H7 (cell line): ENCODE results near the gene PRKCE. TPM values are rescaled to one million over a fixed set of nuclear protein-coding genes. Genes with fewer than 3 reads are reported as not detected.
"Not testable (repeated sequence)": the region's sequence is repeated elsewhere in the genome, so short reads cannot be mapped to it uniquely, and the experiment has no call there.

ENCODE experiments used
- DNase-seq: peaks from one replicate; pipeline ENCODE4 v3.0.0; 2012
- H3K27me3 ChIP-seq: 2 replicates; pipeline ENCODE4 v1.6.0; 2011; ENCODE audit warnings: mild to moderate bottlenecking, low read length; ENCODE audit not compliant: control insufficient read depth, insufficient read depth
- H3K36me3 ChIP-seq: replicated peaks from 2 replicates; pipeline ENCODE4 v1.5.1; 2011; ENCODE audit warnings: low read length; ENCODE audit not compliant: control insufficient read depth, insufficient read depth
- H3K4me3 ChIP-seq: 2 replicates; pipeline ENCODE4 v1.5.1; 2011; ENCODE audit warnings: low read depth, mild to moderate bottlenecking, control low read depth, low read length, moderate library complexity; ENCODE audit not compliant: insufficient read depth
- total RNA-seq: library from RNA; depleted of rRNA; stranded (reverse); fragments of >200 nt; shearing (Covaris generic); gene quantifications from 2 replicates; pipeline ENCODE4 v1.2.3, GENCODE V29; 2014

PRKCE gene
- total RNA-seq, 1 experiment from 2014 or later: 1.2 TPM

- no peaks in the 10 kb centered on the region for H3K36me3 ChIP-seq
- H3K27me3 ChIP-seq: no peaks in the 10 kb centered on the region; the same call in 1 of the 2 replicates
- DNase-seq: no peak
- H3K4me3 ChIP-seq: no peak overlapping the region
These were observed 59.0 kb downstream of the PRKCE start for GRCh38 chr2:45710468-45710867.

DNA sequence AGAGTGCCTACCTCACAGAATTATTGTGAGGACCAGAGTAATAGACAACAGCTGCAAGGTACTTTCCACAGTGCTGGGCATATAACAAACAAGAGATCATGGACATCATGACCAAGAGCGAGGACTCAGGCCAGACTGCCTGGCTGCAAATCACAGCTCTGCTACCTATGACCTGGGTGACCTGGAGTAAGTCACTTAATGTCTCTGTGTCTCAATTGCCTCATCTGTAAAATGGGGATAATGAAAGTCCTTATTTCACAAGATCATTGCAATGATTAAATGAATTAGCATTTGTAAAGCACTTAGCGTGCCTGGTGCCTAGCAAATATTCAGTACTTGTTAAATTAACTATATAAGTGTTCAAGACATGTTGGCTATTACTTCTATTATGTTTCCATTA lies 59.7 kb downstream of the PRKCE start:
- Histone ChIP-seq H3K27me3 (no peaks in the 10 kb centered on the region; the same call in 1 of the 2 replicates), H3K36me3 (no peaks in the 10 kb centered on the region), H3K4me3 (no peak overlapping the region)
- no peak for DNase-seq

DNA sequence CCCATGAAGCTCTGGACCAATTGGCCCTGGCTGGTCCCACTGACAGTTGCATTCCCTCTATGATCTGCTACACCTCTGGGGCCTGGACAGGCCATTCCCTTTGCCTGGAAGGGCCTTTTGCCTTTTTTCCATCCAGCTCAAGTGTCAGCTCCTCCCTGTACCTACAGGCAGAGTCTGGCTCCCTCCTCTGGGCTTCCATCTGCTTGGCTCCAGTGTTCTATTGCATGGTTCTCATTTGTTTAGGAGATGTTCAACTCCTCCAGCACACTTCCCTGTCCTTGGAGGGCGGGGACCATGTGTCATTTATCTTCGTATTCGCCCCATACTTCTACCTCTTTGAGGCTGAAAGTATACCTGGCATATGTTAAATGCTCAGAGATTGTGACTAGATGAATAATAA lies 61.1 kb downstream of the PRKCE start:
- Histone ChIP-seq H3K27me3 (no peaks in the 10 kb centered on the region), H3K4me3 (no peak overlapping the region), H3K36me3 (no peaks in the 10 kb centered on the region)
- DNase-seq: no peak

DNA sequence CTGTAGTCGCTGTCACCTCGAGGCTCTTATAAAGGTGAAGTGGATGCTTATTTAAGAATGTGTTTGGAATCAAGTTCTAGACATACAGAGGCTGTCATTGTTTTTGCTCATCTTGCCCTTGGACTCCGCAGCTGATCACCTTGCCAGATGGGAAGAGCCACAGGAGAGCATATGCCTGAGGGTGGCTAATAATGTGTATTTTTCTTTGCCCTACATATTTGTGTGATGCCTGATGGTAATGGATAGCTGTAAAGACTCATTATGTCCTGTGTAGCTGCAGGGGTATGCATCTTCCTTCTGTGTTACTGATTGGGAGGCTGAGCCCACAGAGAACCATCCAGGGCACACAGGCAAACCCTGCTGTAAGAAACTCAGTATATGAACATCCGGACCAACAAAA lies 61.7 kb downstream of the PRKCE start:
- Histone ChIP-seq H3K4me3 (no peak overlapping the region), H3K27me3 (no peaks in the 10 kb centered on the region), H3K36me3 (no peaks in the 10 kb centered on the region)
- DNase-seq: no peak

DNA sequence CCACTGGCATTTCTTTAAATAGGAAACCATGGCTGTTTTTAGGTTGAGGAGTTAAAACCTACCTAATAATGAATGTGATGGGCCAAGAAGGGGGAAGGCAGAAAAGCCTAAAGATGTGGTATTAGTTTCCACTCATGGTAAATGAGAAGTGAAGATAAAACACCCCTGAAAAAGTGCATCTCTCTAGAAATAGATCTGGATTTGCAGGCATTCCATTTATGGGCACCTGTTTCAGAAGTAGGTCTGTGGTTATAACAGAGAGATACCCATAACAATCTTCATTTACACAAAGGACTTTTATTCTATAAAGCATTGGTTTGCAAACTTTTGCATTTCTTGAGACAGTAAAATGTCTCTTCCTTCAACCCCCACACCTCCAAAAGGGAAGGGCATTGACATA lies 62.1 kb downstream of the PRKCE start:
- no peaks in the 10 kb centered on the region for H3K36me3 ChIP-seq
- H3K4me3 ChIP-seq: no peak overlapping the region
- H3K27me3 ChIP-seq: no peaks in the 10 kb centered on the region
- DNase-seq: no peak

- H3K4me3 ChIP-seq: no peak overlapping the region
- no peaks in the 10 kb centered on the region for H3K27me3 ChIP-seq
- no peak for DNase-seq
- no peaks in the 10 kb centered on the region for H3K36me3 ChIP-seq
These were observed 63.2 kb downstream of the PRKCE start for GRCh38 chr2:45714679-45715078.

GRCh38 chr2:45715601-45716379 lies 64.3 kb downstream of the PRKCE start:
- Histone ChIP-seq H3K4me3 (no peak overlapping the region), H3K36me3 (no peaks in the 10 kb centered on the region), H3K27me3 (no peaks in the 10 kb centered on the region)
- no peak for DNase-seq

GRCh38 chr2:45716432-45716831 lies 65.0 kb downstream of the PRKCE start:
- not testable (repeated sequence) for H3K27me3 ChIP-seq, H3K4me3 ChIP-seq, H3K36me3 ChIP-seq, DNase-seq

- Histone ChIP-seq H3K4me3 (no peak overlapping the region), H3K27me3 (no peaks in the 10 kb centered on the region), H3K36me3 (no peaks in the 10 kb centered on the region)
- no peak for DNase-seq
These were observed 65.4 kb downstream of the PRKCE start for GRCh38 chr2:45716915-45717314.

DNA sequence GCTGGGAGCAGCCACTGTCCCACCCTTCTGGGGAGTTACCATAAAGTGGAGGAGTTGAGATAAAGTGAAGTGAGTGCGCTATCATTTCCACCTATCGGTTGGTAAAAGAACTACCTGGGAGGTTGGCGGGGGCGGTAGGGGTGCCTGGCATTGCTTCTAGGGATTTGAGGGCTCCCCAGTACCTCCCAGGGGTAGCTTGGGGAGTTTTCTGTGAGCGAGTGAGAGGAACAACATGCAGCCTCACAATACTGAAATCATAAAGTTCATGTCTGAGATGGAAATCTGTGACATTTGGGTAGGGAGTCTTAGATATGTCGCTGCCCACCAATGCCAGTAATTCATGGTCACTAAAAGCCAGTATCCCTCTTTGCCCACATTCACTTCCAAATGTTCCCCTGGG lies 68.7 kb downstream of the PRKCE start:
- Histone ChIP-seq H3K4me3 (no peak overlapping the region), H3K36me3 (no peaks in the 10 kb centered on the region), H3K27me3 (no peaks in the 10 kb centered on the region)
- no peak for DNase-seq

- no peak for DNase-seq
- H3K4me3 ChIP-seq: no peak overlapping the region
- no peaks in the 10 kb centered on the region for H3K36me3 ChIP-seq
- H3K27me3 ChIP-seq: no peaks in the 10 kb centered on the region
These were observed 69.7 kb downstream of the PRKCE start for GRCh38 chr2:45721150-45721549.

- H3K36me3 ChIP-seq: no peaks in the 10 kb centered on the region
- no peak overlapping the region for H3K4me3 ChIP-seq
- H3K27me3 ChIP-seq: no peaks in the 10 kb centered on the region
- DNase-seq: no peak
These were observed 71.0 kb downstream of the PRKCE start for GRCh38 chr2:45722477-45722876.

- no peaks in the 10 kb centered on the region for H3K36me3 ChIP-seq
- no peaks in the 10 kb centered on the region for H3K27me3 ChIP-seq
- no peak for DNase-seq
- H3K4me3 ChIP-seq: no peak overlapping the region
These were observed 72.4 kb downstream of the PRKCE start for GRCh38 chr2:45723857-45724256.

DNA sequence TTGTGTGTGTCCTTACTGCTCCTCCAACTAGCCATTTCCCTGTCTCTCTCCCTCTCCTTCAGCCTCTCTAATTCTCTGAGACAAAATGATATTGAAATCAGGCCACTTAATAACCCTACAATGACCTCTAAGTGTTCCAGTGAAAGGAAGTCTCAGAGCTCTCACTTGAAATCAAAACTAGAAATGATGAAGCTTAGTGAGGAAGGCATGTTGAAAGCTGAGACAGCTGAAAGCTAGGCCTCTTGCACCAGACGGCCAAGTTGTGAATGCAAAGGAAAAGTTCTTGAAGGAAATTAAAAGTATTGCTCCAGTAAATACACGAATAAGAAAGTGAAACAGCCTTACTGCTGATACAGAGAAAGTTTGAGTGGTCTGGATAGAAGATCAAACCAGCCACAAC lies 72.9 kb downstream of the PRKCE start:
- H3K36me3 ChIP-seq: no peaks in the 10 kb centered on the region
- no peak overlapping the region for H3K4me3 ChIP-seq
- no peak for DNase-seq
- H3K27me3 ChIP-seq: no peaks in the 10 kb centered on the region

- DNase-seq: no peak
- Histone ChIP-seq H3K36me3 (no peaks in the 10 kb centered on the region), H3K4me3 (no peak overlapping the region), H3K27me3 (no peaks in the 10 kb centered on the region)
These were observed 74.3 kb downstream of the PRKCE start for GRCh38 chr2:45725731-45726130.

GRCh38 chr2:45726188-45726587 lies 74.7 kb downstream of the PRKCE start:
- Histone ChIP-seq H3K27me3 (no peaks in the 10 kb centered on the region), H3K4me3 (no peak overlapping the region), H3K36me3 (no peaks in the 10 kb centered on the region)
- no peak for DNase-seq
